NB4 (cell line): Measurements from ENCODE around the gene SDC3.

Experiments used
- TF ChIP-seq, protein P1 (sequence below): IDR thresholded peaks from one replicate; pipeline ENCODE4 v1.5.1; 2012; ENCODE audit warnings: low read depth, low read length
- TF ChIP-seq, protein P2 (sequence below): IDR thresholded peaks from 2 replicates; pipeline ENCODE4 v1.6.1; 2011; ENCODE audit warnings: low read depth, low read length

DNA sequence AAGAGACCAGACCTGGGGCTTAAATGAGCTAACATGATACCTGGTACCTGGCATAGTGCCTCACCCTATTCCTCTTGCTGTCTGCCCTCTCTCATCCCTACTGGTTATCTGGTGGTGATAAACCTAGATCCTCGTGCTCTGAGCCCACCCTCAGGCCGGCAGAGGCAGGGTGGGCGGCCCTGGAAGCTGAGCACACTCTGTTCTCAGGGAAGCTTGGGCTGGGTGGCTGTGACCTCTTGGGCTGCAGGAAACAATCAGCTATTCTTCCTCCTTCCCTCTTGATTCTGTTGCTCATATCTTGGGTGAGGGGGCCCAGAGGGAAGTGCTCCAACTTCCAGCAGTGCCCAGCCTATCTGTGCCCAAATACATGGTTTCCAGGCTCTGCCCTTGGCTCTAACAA lies 42.0 kb downstream of the SDC3 start:
- TF ChIP-seq, protein P1, sequence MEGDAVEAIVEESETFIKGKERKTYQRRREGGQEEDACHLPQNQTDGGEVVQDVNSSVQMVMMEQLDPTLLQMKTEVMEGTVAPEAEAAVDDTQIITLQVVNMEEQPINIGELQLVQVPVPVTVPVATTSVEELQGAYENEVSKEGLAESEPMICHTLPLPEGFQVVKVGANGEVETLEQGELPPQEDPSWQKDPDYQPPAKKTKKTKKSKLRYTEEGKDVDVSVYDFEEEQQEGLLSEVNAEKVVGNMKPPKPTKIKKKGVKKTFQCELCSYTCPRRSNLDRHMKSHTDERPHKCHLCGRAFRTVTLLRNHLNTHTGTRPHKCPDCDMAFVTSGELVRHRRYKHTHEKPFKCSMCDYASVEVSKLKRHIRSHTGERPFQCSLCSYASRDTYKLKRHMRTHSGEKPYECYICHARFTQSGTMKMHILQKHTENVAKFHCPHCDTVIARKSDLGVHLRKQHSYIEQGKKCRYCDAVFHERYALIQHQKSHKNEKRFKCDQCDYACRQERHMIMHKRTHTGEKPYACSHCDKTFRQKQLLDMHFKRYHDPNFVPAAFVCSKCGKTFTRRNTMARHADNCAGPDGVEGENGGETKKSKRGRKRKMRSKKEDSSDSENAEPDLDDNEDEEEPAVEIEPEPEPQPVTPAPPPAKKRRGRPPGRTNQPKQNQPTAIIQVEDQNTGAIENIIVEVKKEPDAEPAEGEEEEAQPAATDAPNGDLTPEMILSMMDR = no peak
- TF ChIP-seq, protein P2, sequence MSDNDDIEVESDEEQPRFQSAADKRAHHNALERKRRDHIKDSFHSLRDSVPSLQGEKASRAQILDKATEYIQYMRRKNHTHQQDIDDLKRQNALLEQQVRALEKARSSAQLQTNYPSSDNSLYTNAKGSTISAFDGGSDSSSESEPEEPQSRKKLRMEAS = no peak
